M059J (cell line): ENCODE data around the gene LPCAT1. TPM values are rescaled to one million over a fixed set of nuclear protein-coding genes. Genes with fewer than 3 reads are reported as not detected.
"Not testable (repeated sequence)": the region's sequence is repeated elsewhere in the genome, so short reads cannot be mapped to it uniquely, and the experiment has no call there.

Experiments
- DNase-seq: peaks from one replicate; pipeline ENCODE4 v3.0.0-alpha.2; 2012; ENCODE audit warnings: low read depth
- total RNA-seq: library from RNA; depleted of rRNA; stranded (reverse); fragments of >200 nt; shearing (Covaris generic); gene quantifications from 2 replicates; pipeline ENCODE4 v1.2.3, GENCODE V29; 2014

The LPCAT1 gene
- total RNA-seq, 1 experiment from 2014 or later: 41.1 TPM

- DNase-seq: no peak
These were observed 14.2 kb downstream of the LPCAT1 start for GRCh38 chr5:1509346-1510085.

DNA sequence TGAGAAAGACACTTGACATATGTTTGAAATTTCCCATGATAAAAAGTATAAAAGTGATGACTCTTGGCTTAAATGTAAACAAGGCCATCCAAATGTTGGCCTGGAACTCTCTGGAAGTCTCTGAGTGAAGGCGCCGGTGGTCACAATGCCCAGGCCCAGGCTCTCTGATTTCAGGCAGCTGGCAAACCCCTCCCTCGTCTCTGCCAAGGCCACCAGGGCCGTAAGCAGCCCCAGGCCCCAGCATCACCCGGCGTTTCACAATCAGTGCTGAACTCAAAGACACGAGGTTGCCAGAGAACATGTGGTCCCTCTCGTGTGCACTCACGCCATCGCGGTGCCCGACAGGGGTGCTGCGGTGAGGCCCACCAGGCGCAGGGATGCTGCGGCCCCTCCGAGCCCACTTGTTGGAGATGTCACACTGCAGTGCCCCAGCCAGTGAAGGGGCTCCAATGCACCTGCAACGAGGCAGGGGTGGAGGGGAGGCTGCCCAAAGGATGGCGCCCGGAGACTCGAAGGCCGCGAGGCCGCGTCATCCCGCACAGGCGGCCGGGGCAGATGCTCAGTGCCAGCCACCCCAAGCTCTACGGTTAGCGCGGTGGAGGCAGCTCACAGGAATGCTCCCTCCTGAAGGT lies 15.0 kb downstream of the LPCAT1 start:
- DNase-seq: no peak

DNA sequence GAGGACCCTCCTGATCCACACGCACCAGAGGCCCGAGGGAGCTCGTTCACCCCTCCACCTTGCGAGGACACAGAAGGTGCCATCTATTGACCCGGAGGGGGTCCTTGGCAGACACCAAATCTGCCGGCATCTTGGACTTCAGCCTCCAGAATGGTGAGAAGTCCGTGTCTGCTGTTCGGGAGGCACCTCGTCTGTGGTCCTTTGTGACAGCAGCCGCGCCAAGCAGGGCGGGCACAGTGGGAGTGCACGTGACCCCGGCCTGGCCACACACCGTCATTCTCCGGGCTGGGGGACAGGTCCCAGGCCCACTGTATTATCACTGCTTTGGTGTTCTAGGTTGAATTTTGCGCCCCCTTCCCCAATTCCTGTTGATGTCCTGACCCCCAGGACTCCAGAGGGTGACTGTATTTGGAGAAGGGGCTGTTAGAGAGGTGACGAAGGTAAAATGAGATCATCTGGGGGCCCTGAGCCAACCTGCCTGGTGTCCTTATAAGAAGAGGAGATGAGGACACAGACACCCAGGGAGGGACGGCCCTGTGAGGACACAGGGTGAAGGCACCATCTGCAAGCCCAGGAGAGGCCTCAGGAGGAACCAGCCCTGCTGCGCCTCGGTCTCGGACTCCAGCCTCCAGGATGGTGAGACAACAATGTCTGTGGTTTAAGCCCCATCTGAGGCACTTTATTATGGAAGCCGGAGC lies 15.7 kb downstream of the LPCAT1 start:
- no peak for DNase-seq

GRCh38 chr5:1507457-1507856 lies 16.3 kb downstream of the LPCAT1 start:
- no peak for DNase-seq

- DNase-seq: no peak
These were observed 16.8 kb downstream of the LPCAT1 start for GRCh38 chr5:1507014-1507375.

- DNase-seq: no peak
These were observed 17.3 kb downstream of the LPCAT1 start for GRCh38 chr5:1506242-1507013.

DNA sequence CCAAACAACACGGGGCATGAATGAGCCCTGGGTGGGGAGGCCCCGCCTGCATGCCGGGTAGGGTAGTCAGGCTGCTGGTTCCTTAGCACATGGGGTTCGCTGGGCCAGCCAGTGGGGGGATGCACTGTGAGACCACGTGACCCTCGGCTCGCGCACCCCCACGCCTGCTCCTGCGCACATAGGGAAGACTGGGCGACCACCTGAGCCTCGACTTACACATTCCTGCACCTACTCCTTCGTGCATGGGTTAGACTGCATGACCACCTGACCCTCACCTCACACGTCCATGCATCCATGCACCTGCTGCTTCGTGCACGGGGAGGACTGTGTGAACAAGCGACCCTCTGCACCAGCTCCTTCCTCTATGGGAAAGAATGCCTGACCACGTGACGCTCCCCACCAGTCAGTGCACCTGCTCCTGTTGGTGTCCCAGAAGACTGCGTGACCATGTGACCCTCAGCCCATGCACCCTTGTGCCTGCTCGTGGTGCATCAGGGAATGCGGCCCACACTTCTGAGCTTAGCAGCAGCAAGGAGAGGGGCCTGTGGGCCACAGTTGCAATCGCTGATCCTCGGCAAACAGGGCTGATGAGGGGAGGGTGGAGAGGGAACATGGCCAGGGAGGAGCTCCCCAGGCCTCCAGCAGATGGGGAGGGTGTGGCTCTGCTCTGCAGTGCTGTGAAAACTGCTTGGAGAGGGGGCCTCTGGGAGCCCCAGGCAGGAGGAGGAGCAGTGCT lies 18.1 kb downstream of the LPCAT1 start:
- DNase-seq: no peak

DNA sequence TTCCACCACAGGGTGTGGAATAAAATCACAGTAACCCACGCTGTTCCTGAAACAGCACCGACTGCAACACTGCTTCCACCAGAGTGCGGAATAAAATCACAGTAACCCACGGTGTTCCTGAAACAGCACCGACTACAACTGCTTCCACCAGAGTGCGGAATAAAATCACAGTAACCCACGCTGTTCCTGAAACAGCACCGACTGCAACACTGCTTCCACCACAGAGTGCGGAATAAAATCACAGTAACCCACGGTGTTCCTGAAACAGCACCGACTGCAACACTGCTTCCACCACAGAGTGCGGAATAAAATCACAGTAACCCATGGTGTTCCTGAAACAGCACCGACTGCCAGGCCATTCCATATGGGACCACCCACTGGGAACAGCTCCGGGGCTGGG lies 18.7 kb downstream of the LPCAT1 start:
- not testable (repeated sequence) for DNase-seq

- no peak for DNase-seq
These were observed 19.1 kb downstream of the LPCAT1 start for GRCh38 chr5:1504617-1505016.

DNA sequence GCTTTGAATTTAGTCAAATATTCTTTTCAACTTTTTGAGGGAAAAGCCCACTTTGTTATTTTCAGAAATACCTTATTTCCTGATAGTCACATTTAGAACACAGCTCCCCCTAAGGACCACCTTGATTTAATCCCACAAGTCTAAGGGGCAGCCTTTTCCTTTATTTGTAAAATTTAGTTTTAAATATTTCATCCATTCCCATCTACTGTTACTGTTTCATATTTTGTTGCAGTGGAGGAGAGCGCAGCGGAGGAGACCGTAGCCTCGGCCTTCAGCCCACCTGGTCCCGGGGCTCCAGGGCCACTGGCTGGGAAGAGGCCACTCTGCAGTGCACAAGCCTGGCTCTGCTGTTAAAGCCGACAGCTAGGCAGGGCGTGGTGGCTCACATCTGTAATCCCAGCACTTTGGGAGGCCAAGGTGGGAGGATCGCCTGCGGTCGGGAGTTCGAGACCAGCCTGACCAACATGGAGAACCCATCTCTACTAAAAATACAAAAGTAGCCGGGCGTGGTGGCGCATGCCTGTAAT lies 19.6 kb downstream of the LPCAT1 start:
- DNase-seq: no peak

- no peak for DNase-seq
These were observed 20.3 kb downstream of the LPCAT1 start for GRCh38 chr5:1503241-1504068.

DNA sequence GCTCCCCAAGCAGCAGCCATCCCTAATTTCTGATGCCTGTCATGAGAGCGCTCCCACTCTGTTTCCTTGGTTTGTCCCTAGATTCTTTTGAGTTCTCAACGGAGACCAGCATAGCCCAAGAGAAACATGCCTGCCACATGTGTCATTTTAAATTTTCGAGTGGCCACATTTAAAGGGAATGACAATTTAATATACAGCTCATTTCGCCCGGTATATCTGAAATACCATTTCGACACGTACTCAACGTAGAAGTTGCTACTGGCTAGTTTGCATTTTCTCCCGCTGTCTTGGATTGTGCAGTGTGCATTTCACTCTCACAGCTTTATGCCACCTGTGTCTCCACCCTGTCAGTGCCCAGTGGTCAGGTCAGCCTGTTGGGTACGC lies 21.0 kb downstream of the LPCAT1 start:
- DNase-seq: no peak

DNA sequence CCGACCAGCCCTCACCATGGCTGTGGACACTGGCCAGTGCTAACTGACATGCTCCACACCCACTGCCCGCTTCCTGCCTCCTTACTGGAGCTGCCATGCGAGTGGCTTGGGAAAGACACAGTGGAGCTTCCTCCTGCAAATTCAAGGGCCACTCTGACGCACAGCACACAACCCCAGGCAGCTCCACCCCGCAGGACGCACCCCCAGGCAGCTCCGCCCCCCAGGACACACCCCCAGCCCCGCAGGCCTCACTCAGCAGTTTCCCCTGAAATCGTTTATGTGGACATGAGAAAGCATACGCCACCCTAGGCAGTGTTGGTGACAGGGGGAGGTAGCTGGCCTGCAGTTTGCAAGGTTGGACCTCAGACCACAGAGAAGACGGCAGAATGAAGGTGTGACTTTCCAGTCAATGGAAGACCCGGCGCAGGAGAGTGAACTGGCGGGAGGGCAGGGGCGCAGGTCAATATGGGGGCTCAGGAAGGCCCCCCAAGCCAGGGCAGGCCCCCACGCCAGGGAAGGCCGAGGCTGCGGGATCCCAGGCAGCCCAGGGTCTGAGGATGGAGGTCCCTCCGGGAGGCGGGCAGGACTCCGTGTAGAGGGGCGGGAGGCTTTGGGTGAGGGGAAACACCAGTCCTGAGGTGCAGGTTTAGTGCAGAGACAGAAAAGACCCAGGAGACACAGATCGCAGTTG lies 21.6 kb downstream of the LPCAT1 start:
- no peak for DNase-seq

DNA sequence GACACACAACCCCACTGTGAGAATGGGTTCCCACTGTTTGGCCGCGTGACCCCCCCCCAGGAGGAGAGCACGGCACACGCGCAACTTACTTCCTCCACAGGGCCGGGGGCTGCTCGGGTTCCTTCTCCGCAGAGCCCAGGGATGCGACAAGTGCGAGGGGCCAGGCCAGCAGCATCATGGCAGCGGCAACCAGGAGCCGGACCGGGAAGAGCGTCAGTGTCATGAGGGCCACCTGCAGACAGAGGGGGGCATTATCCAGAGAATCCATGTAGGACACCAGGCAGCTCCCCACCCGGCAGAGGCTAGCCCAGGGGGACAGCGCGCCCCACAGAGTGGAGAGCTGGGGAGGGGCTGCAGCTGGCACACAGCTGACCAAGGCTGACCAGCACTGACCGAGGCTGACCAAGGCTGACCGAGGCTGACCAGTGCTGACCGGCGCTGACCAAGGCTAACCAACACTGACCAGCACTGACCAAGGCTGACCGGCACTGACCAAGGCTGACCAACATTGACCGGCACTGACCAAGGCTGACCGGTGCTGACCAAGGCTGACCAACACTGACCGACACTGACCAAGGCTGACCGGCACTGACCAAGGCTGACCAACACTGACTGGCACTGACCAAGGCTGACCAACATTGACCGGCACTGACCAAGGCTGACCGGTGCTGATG lies 22.3 kb downstream of the LPCAT1 start:
- no peak for DNase-seq

DNA sequence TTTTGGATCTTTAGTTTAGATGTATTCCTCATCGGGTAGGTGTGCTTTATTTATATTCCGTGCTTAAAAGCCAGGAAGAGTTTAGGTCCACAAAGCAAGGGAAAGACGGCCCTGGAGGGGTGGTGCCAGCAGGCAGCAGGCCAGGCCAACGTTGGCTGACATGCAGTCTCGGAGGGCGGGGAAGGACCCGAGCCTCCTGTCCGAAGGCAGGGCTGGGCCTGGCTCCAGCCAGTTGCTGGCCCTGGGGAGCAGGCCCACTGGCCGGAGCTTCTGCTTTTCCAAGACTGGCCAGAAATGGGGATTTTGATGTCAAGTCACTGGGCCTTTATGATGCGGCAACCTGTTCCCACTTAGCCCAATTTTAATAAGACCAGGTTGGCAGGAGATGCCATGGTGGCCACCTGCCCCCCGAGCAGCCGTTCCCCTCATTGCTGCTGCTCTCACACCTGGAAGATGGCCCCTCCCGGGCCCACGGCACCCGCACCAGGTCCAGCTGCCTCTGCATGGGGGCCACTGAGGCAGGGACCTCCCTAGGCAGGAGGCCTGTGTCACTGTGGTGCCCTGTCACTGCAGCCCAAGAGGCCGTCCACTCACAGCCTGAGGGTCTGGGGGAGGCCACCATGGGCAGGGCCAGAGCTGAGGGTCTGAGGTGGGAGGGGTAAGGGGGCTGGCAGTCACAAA lies 23.2 kb downstream of the LPCAT1 start:
- DNase-seq: no peak

DNA sequence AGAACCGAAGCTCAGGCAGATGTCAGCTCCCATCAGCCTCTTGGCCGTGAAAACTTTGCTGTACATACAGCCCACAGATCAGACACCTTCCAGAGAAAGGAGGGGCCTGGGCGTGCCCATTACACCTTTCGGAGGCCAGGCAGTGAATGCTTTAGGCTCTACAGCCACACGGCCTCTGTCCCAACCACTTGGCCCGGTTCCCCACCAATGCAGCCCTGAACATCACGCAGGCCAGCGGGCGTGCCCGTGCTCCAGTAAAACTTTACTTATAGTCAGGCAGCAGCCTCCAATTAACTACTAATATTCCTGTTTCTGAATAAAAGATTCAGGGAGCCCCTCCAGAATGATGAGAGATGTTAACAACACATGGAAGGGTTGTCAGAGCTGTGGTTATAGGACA lies 23.9 kb downstream of the LPCAT1 start:
- DNase-seq: no peak

GRCh38 chr5:1498623-1499416 lies 24.9 kb downstream of the LPCAT1 start:
- DNase-seq: no peak
